Rectal smooth muscle tissue (tissue), 1 donor: ENCODE results near the gene PROK1.

ENCODE experiments used
- H3K27ac ChIP-seq: one replicate; pipeline ENCODE4 v1.7.0; 2013; ENCODE audit warnings: low read depth, low read length, inconsistent platforms
- H3K27me3 ChIP-seq: one replicate; pipeline ENCODE4 v1.7.0; 2013; ENCODE audit warnings: low read length; ENCODE audit not compliant: control insufficient read depth, insufficient read depth
- H3K36me3 ChIP-seq: one replicate; pipeline ENCODE4 v1.7.0; 2013; ENCODE audit warnings: low read length; ENCODE audit not compliant: control insufficient read depth, insufficient read depth
- H3K4me1 ChIP-seq: one replicate; pipeline ENCODE4 v1.7.0; 2013; ENCODE audit warnings: low read length; ENCODE audit not compliant: control insufficient read depth, insufficient read depth
- H3K4me3 ChIP-seq: one replicate; pipeline ENCODE4 v1.7.0; 2013; ENCODE audit warnings: low read length
- H3K9ac ChIP-seq: one replicate; pipeline ENCODE4 v1.7.0; 2013; ENCODE audit warnings: low read length

The PROK1 gene

DNA sequence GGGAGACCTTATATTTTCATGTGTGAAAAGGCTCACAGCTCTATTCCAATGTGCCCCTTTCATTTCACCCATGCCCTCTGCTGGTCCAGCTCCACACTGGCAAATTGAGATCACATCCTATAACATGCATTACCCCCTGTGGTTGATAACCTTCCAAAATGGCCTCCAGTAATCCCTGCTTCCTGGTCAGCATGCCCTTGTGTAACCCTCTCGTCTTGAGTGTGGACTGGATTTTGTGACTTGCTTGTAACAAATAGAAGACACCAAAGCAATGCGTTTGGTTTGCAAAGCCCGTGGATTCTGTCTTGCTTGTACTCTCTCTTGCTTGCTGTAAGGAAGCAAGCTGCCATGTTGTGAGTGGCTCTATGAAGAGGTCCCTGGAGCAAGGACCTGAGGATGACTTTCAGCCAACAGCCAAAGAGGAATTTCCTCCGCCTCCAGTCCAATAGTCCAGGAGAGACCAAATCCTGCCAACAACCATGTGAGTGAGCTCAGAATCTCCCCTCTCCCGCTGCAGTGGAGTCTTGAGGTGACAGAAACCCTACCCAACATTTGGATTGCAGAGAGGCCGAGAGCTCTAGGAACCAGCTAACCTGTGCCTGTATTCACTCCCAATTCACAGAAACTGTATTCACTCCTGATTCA, 50.7 kb downstream of the PROK1 start:
- H3K4me1 ChIP-seq, result no peaks in the 10 kb centered on the region
- H3K9ac ChIP-seq, result no peak overlapping the region
- peaks cover 3% of the 10 kb centered on the region for H3K27me3 ChIP-seq
- H3K4me3 ChIP-seq, result no peak overlapping the region
- H3K27ac ChIP-seq, result no peak overlapping the region
- no peaks in the 10 kb centered on the region for H3K36me3 ChIP-seq

- no peaks in the 10 kb centered on the region for H3K4me1 ChIP-seq
- no peak overlapping the region for H3K9ac ChIP-seq
- H3K27me3 ChIP-seq, result peaks cover 3% of the 10 kb centered on the region
- no peak overlapping the region for H3K27ac ChIP-seq
- H3K4me3 ChIP-seq, result no peak overlapping the region
- no peaks in the 10 kb centered on the region for H3K36me3 ChIP-seq
Observed at GRCh38 chr1:110502402-110503151, 51.6 kb downstream of the PROK1 start.

DNA sequence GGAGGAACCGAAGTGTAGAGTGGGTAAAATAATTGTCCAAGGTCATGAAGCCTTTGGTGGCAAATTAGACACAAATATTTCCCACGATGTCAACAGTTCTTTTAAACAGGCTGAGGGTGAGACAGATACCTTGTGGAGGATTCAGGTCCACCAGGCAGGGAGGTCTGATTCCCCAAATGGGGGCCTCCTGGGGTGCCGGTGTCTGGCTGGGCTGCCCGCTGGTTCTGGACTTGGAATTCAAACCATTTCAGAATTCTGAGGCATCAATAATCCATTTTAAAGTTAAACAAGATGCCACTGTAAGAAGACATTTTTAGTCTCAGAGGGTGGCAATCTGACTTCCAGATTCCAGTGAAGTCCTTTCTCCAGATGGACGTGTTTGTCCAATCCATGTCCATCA, 52.5 kb downstream of the PROK1 start:
- Histone ChIP-seq H3K27ac (no peak overlapping the region), H3K9ac (no peak overlapping the region), H3K36me3 (no peaks in the 10 kb centered on the region), H3K4me3 (no peak overlapping the region), H3K4me1 (no peaks in the 10 kb centered on the region), H3K27me3 (no peaks in the 10 kb centered on the region)

GRCh38 chr1:110504226-110504625, 53.3 kb downstream of the PROK1 start:
- Histone ChIP-seq H3K4me3 (no peak overlapping the region), H3K9ac (no peak overlapping the region), H3K27me3 (no peaks in the 10 kb centered on the region), H3K36me3 (no peaks in the 10 kb centered on the region), H3K27ac (no peak overlapping the region), H3K4me1 (no peaks in the 10 kb centered on the region)

GRCh38 chr1:110505596-110505995, 54.6 kb downstream of the PROK1 start:
- H3K36me3 ChIP-seq, result no peaks in the 10 kb centered on the region
- H3K4me3 ChIP-seq, result no peak overlapping the region
- no peaks in the 10 kb centered on the region for H3K4me1 ChIP-seq
- H3K27me3 ChIP-seq, result no peaks in the 10 kb centered on the region
- H3K9ac ChIP-seq, result no peak overlapping the region
- no peak overlapping the region for H3K27ac ChIP-seq

GRCh38 chr1:110506541-110506940, 55.6 kb downstream of the PROK1 start:
- H3K36me3 ChIP-seq, result no peaks in the 10 kb centered on the region
- H3K4me3 ChIP-seq, result no peak overlapping the region
- no peaks in the 10 kb centered on the region for H3K27me3 ChIP-seq
- H3K27ac ChIP-seq, result no peak overlapping the region
- H3K4me1 ChIP-seq, result no peaks in the 10 kb centered on the region
- no peak overlapping the region for H3K9ac ChIP-seq
